ENCODE measurements around the gene COQ3.

COQ3 gene

DNA sequence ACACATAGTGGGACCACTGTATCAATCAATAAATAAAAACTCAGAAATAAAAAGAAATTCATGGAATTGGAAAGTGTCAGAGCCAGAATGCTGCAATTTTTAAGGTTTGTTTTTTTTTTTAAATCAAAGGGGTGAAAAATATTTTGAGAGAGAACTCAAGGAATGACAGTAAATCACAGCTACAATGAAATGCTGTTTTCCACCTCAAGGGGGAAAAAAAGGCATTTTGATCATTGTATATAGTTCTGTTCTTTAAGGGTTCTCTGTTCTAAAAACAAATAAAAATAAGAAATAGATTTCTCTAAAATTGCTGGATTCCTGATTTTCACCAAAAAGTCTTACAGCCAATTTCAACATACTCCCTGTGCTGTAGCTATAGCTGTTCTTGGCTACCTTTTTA, 69.0 kb downstream of the COQ3 start:
- no peak for DNase-seq
